IMR-90 (cell line): Measurements from ENCODE around the gene ACOXL. TPM values are rescaled to one million over a fixed set of nuclear protein-coding genes. Genes with fewer than 3 reads are reported as not detected.

ENCODE experiments used
- ATAC-seq: fragments of 200-7000 bp; cut with Tn5 transposase; 2 replicates; pipeline ENCODE4 v1.9.1; 2020; ENCODE audit warnings: low read depth, mild to moderate bottlenecking, moderate library complexity
- BruUV-seq: library from RNA; stranded (reverse); fragments of 400-500 nt; replicated peaks from 2 replicates; lab custom pipeline; 2021; lab: Mats Ljungman, UMichigan
- CTCF ChIA-PET: fragments of 300-600 bp; formaldehyde crosslinking; extraction: SDS; loops from one replicate; lab custom pipeline; 2021; ENCODE audit warnings: antibody characterized with exemption; lab: Yijun Ruan, JAX
- POLR2A ChIA-PET: fragments of 300-600 bp; sonication (Branson Sonifier 250); formaldehyde crosslinking; loops from one replicate; lab custom pipeline; 2022; ENCODE audit warnings: antibody characterized with exemption; ENCODE audit not compliant: unreplicated experiment; lab: Charles Lee
- DNase-seq: peaks from one replicate; pipeline ENCODE4 v3.0.0; 2013
- H2AFZ ChIP-seq: replicated peaks from 2 replicates; pipeline ENCODE3; 2013; ENCODE audit warnings: low read length, mild to moderate bottlenecking; ENCODE audit not compliant: poor library complexity
- H2AK5ac ChIP-seq: 2 replicates; pipeline ENCODE4 v1.6.1; 2013; ENCODE audit warnings: low read depth, low read length, inconsistent platforms
- H2AK9ac ChIP-seq: replicated peaks from 2 replicates; pipeline ENCODE3; 2013; ENCODE audit warnings: mild to moderate bottlenecking, low read depth, low read length, moderate library complexity; ENCODE audit not compliant: poor library complexity
- H2BK120ac ChIP-seq: 2 replicates; pipeline ENCODE4 v1.6.1; 2013; ENCODE audit warnings: low read depth, low read length, inconsistent platforms
- H2BK15ac ChIP-seq: 3 replicates; pipeline ENCODE4 v1.6.1; 2013; ENCODE audit warnings: low read depth, low read length, inconsistent platforms
- H2BK20ac ChIP-seq: 2 replicates; pipeline ENCODE4 v1.6.1; 2013; ENCODE audit warnings: low read depth, mild to moderate bottlenecking, inconsistent platforms, low read length, moderate library complexity
- H2BK5ac ChIP-seq: 2 replicates; pipeline ENCODE4 v1.6.1; 2013; ENCODE audit warnings: mild to moderate bottlenecking, low read depth, low read length, inconsistent platforms; ENCODE audit not compliant: poor library complexity, severe bottlenecking
- H3K14ac ChIP-seq: replicated peaks from 2 replicates; pipeline ENCODE4 v1.6.1; 2013; ENCODE audit warnings: low read depth, low read length, inconsistent platforms
- H3K18ac ChIP-seq: 2 replicates; pipeline ENCODE4 v1.6.1; 2013; ENCODE audit warnings: low read depth, low read length, control low read depth
- H3K23ac ChIP-seq: 2 replicates; pipeline ENCODE4 v1.6.1; 2013; ENCODE audit warnings: low read depth, low read length, inconsistent platforms
- H3K27ac ChIP-seq: 2 replicates; pipeline ENCODE4 v1.5.1; 2013; ENCODE audit warnings: mild to moderate bottlenecking, control low read depth, low read length; ENCODE audit not compliant: insufficient read depth
- H3K27me3 ChIP-seq: 2 replicates; pipeline ENCODE4 v1.6.1; 2013; ENCODE audit warnings: low read length; ENCODE audit not compliant: control insufficient read depth, insufficient read depth
- H3K36me3 ChIP-seq: 2 replicates; pipeline ENCODE4 v1.6.1; 2013; ENCODE audit warnings: low read length, mixed read lengths; ENCODE audit not compliant: control insufficient read depth, insufficient read depth
- H3K4ac ChIP-seq: 2 replicates; pipeline ENCODE4 v1.6.1; 2013; ENCODE audit warnings: low read depth, low read length, inconsistent platforms
- H3K4me1 ChIP-seq: 2 replicates; pipeline ENCODE4 v1.6.1; 2013; ENCODE audit warnings: low read length, mixed read lengths; ENCODE audit not compliant: control insufficient read depth, insufficient read depth
- H3K4me2 ChIP-seq: 2 replicates; pipeline ENCODE4 v1.6.1; 2013; ENCODE audit warnings: low read depth, mild to moderate bottlenecking, control low read depth, low read length, moderate library complexity
- H3K4me3 ChIP-seq: 2 replicates; pipeline ENCODE4 v1.5.1; 2013; ENCODE audit warnings: low read depth, mild to moderate bottlenecking, control low read depth, low read length, moderate library complexity; ENCODE audit not compliant: insufficient read depth
- H3K56ac ChIP-seq: 2 replicates; pipeline ENCODE4 v1.6.1; 2013; ENCODE audit warnings: low read length, inconsistent platforms; ENCODE audit not compliant: insufficient read depth; ENCODE audit errors: extremely low read depth
- H3K79me1 ChIP-seq, 2 experiments: 2 replicates each; pipeline ENCODE4 v1.6.1; 2013; ENCODE audit warnings: low read length in 2 of 2, inconsistent platforms in 1 of 2, low read depth in 1 of 2
- H3K9ac ChIP-seq: 2 replicates; pipeline ENCODE4 v1.6.1; 2013; ENCODE audit warnings: low read depth, low read length, control low read depth
- H3K9me1 ChIP-seq: 2 replicates; pipeline ENCODE4 v1.6.1; 2013; ENCODE audit warnings: low read length, inconsistent platforms; ENCODE audit not compliant: insufficient read depth
- H3K9me3 ChIP-seq: 2 replicates; pipeline ENCODE4 v1.6.1; 2013; ENCODE audit warnings: low read length; ENCODE audit not compliant: control insufficient read depth, insufficient read depth
- H4K20me1 ChIP-seq: 2 replicates; pipeline ENCODE4 v1.6.1; 2013; ENCODE audit warnings: low read length, inconsistent platforms; ENCODE audit not compliant: insufficient read depth
- H4K5ac ChIP-seq: 2 replicates; pipeline ENCODE4 v1.6.1; 2013; ENCODE audit warnings: mild to moderate bottlenecking, low read depth, low read length, control low read depth
- H4K8ac ChIP-seq, 2 experiments: 2 replicates each; pipeline ENCODE4 v1.6.1; 2013; ENCODE audit warnings: low read depth in 2 of 2, low read length in 2 of 2, control low read depth in 1 of 2, inconsistent platforms in 1 of 2
- H4K91ac ChIP-seq: 2 replicates; pipeline ENCODE4 v1.6.1; 2013; ENCODE audit warnings: low read depth, low read length, inconsistent platforms; ENCODE audit not compliant: insufficient read depth
- BHLHE40 ChIP-seq: fragments of 150-350 bp; IDR thresholded peaks from 2 replicates; pipeline ENCODE4 v1.6.1; 2016; ENCODE audit warnings: mild to moderate bottlenecking, low read depth, low read length
- CEBPB ChIP-seq: IDR thresholded peaks from 2 replicates; pipeline ENCODE4 v1.6.1; 2012; ENCODE audit warnings: low read depth, low read length, improper control_type of control experiment
- CHD1 ChIP-seq: IDR thresholded peaks from 2 replicates; pipeline ENCODE4 v1.6.1; 2012; ENCODE audit warnings: low read depth, low read length, improper control_type of control experiment
- CTCF ChIP-seq: conservative IDR thresholded peaks from 2 replicates; pipeline ENCODE4 v1.5.1; 2012; ENCODE audit warnings: mild to moderate bottlenecking, low read depth, low read length, improper control_type of control experiment
- ELK1 ChIP-seq: fragments of 150-350 bp; IDR thresholded peaks from 2 replicates; pipeline ENCODE4 v1.6.1; 2016; ENCODE audit warnings: low read depth, mild to moderate bottlenecking, low read length, moderate library complexity, borderline replicate concordance
- FOS ChIP-seq: fragments of 150-350 bp; IDR thresholded peaks from 2 replicates; pipeline ENCODE4 v1.6.1; 2016; ENCODE audit warnings: low read depth, low read length
- MAFK ChIP-seq: IDR thresholded peaks from 2 replicates; pipeline ENCODE4 v1.6.1; 2012; ENCODE audit warnings: low read depth, low read length, improper control_type of control experiment
- MAZ ChIP-seq: IDR thresholded peaks from 2 replicates; pipeline ENCODE4 v1.6.1; 2012; ENCODE audit warnings: low read depth, mild to moderate bottlenecking, low read length, improper control_type of control experiment, moderate library complexity, borderline replicate concordance
- MXI1 ChIP-seq: IDR thresholded peaks from 2 replicates; pipeline ENCODE4 v1.6.1; 2012; ENCODE audit warnings: low read depth, mild to moderate bottlenecking, low read length, moderate library complexity, borderline replicate concordance
- NFE2L2 ChIP-seq: fragments of 150-350 bp; IDR thresholded peaks from 2 replicates; pipeline ENCODE4 v1.6.1; 2016; ENCODE audit warnings: low read depth, mild to moderate bottlenecking, low read length
- POLR2A ChIP-seq: IDR thresholded peaks from 2 replicates; pipeline ENCODE4 v1.6.1; 2012; ENCODE audit warnings: mild to moderate bottlenecking, low read depth, low read length
- RCOR1 ChIP-seq: IDR thresholded peaks from 2 replicates; pipeline ENCODE4 v1.6.1; 2012; ENCODE audit warnings: mild to moderate bottlenecking, low read length, improper control_type of control experiment; ENCODE audit not compliant: insufficient replicate concordance
- RFX5 ChIP-seq: IDR thresholded peaks from 2 replicates; pipeline ENCODE4 v1.8.0; 2012; ENCODE audit warnings: low read depth, mild to moderate bottlenecking, low read length, moderate library complexity
- SMC3 ChIP-seq: fragments of 150-350 bp; IDR thresholded peaks from 2 replicates; pipeline ENCODE4 v1.6.1; 2016; ENCODE audit warnings: low read depth, mild to moderate bottlenecking, antibody characterized with exemption, low read length, moderate library complexity
- USF2 ChIP-seq: fragments of 150-350 bp; IDR thresholded peaks from 2 replicates; pipeline ENCODE4 v1.6.1; 2017; ENCODE audit warnings: mild to moderate bottlenecking, antibody characterized with exemption, low read length, low read depth
- WGBS, 2 experiments: methylation state at CpG; one replicate each; pipeline versions ENCODE4 v1.1.5 to v1.1.7; 2013; ENCODE audit warnings: missing lambda C conversion rate in 2 of 2; ENCODE audit not compliant: insufficient read length in 1 of 2; ENCODE audit errors: extremely low coverage in 2 of 2; 5-methylcytosine and 5-hydroxymethylcytosine counted together
- dilution Hi-C: fragments of 300-500 bp; cut with HindIII; formaldehyde crosslinking; loops from one replicate; pipeline ENCODE4 v1.14.3; 2018; ENCODE audit warnings: low sequenced_read_pairs; ENCODE audit not compliant: unreplicated experiment
- in situ Hi-C: fragments of 300-500 bp; cut with MboI; formaldehyde crosslinking; loops from 3 replicates; pipeline ENCODE4 v1.14.3; 2019; ENCODE audit warnings: low sequenced_read_pairs, inconsistent platforms, mixed read lengths
- intact Hi-C: fragments of 100-400 bp; cut with micrococcal nuclease; formaldehyde crosslinking; loops from 2 replicates; pipeline ENCODE4 v1.10.0; 2022
- polyA plus RNA-seq, 3 experiments: library from polyadenylated mRNA; depleted of rRNA; stranded (reverse); fragments of >200 nt; gene quantifications; 2 replicates each; pipeline ENCODE4 v1.2.3, GENCODE V29; 2012; ENCODE audit warnings: low replicate concordance in 1 of 3
- total RNA-seq: library from RNA; depleted of rRNA; stranded (reverse); fragments of >200 nt; gene quantifications from 2 replicates; pipeline ENCODE4 v1.2.3, GENCODE V29; 2012

Gene ACOXL
- total and polyA plus RNA-seq, 2 of the 4 experiments (the other 2 are of a cell fraction): not detected

DNA sequence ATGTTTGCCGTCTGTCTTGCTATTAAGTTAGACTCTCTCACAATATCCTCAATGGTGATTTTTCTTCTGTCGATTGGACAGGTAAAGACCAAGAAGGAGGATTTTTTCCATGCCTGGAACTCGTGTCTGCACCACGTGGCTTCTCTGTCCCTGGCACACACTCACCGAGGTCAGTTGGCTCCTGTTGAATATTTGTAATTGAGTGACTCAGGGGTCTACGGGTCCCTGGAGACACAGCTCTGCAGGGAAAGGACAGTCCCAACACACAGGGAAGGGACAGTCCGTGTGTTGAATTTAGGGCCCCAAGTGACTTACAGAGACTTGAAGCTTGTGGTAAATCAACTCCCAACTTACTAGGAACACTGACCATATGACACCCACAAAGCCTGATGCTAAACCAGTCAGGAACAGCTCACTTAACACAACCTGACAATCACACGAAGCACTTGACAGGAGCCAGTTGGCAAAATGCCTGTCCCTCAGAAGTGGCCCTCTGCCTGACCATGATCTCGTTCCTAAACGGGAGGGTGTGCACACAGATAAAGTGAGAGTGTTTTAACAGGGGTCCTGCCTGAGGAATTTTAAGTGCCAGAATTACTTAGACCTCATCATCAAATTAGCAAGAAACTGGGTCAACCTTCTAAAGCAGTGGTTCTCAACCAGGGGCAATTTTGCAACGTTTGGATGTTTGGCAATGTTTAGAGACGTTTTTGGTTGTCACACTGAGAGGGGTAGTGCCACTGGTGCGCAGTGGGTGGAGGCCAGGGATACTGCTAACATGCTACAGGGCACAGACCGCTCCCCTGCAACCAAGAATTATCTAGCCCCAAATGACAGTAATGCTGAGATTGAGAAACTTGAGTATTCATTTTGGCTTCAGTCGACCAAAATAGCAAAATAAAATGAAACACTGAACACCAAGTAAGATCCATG lies 299.4 kb downstream of the ACOXL start:
- in situ Hi-C loops (no loop called here), dilution Hi-C loops (no loop called here), intact Hi-C loops (no loop called here)
- H2BK15ac ChIP-seq: no peak overlapping the region
- no peak overlapping the region for H4K5ac ChIP-seq
- H4K8ac ChIP-seq: no peak overlapping the region
- no peaks in the 10 kb centered on the region; the same call in 1 of the 2 replicates for H3K4me1 ChIP-seq
- no peaks in the 10 kb centered on the region for H4K20me1 ChIP-seq
- H2AK9ac ChIP-seq: no peak overlapping the region
- H3K14ac ChIP-seq: no peak overlapping the region
- H3K36me3 ChIP-seq: no peaks in the 10 kb centered on the region
- no peaks in the 10 kb centered on the region for H3K9me3 ChIP-seq
- ATAC-seq (no peak), DNase-seq (no peak)
- H2AFZ ChIP-seq: no peak overlapping the region
- H3K27me3 ChIP-seq: peaks cover 52% of the 10 kb centered on the region
- no peak overlapping the region for H4K91ac ChIP-seq
- H2BK120ac ChIP-seq: no peak overlapping the region
- no peak overlapping the region for H3K23ac ChIP-seq
- H3K56ac ChIP-seq: no peak overlapping the region
- no peak overlapping the region for H3K4ac ChIP-seq
- H3K4me2 ChIP-seq: no peak overlapping the region
- no peak overlapping the region for H3K4me3 ChIP-seq
- H3K9me1 ChIP-seq: no peaks in the 10 kb centered on the region
- H3K9ac ChIP-seq: no peak overlapping the region
- H3K27ac ChIP-seq: no peak overlapping the region
- no peak overlapping the region for H2BK5ac ChIP-seq
- POLR2A ChIA-PET: no interaction called here
- no peaks in the 10 kb centered on the region for H3K79me1 ChIP-seq
- no peak overlapping the region for H3K18ac ChIP-seq
- WGBS, 2 experiments: no CpG with 5 or more reads among the region's 15 CpGs
- no TSS peak for BruUV-seq
- no peak overlapping the region for H2BK20ac ChIP-seq
- H2AK5ac ChIP-seq: no peak overlapping the region
- CTCF ChIA-PET: no interaction called here
- TF ChIP-seq SMC3 (no peak), BHLHE40 (no peak), MAFK (no peak), USF2 (no peak), POLR2A (no peak), MXI1 (no peak), CTCF (no peak), RCOR1 (no peak), CHD1 (no peak), NFE2L2 (no peak), CEBPB (no peak), ELK1 (no peak), FOS (no peak), RFX5 (no peak), MAZ (no peak)
